ENCODE measurements around the gene MMP23B. TPM values are rescaled to one million over a fixed set of nuclear protein-coding genes. Genes with fewer than 3 reads are reported as not detected.
"Not testable (repeated sequence)": the region's sequence is repeated elsewhere in the genome, so short reads cannot be mapped to it uniquely, and the experiment has no call there.

Gene MMP23B
- total and polyA plus RNA-seq, 7 donors, result 1.8 to 58.7 (median 3.6) TPM

- TF ChIP-seq CTCF (IDR thresholded peaks at IDR 0.05) (no peak), POLR2AphosphoS5 (IDR thresholded peaks at IDR 0.05) (no peak), POLR2A (IDR thresholded peaks at IDR 0.05) (no peak), EP300 (IDR thresholded peaks at IDR 0.05) (no peak)
- DNase-seq, result no peak
- Histone ChIP-seq H3K27ac (no peak overlapping the region), H3K4me3 (no peak overlapping the region), H3K27me3 (peaks cover 16 to 38% (median 23%) of the 10 kb centered on the region in 3 donors), H3K36me3 (no peaks in the 10 kb centered on the region), H3K4me1 (peaks cover 0 to 5% (median 1%) of the 10 kb centered on the region in 4 donors), H3K9me3 (no peaks in the 10 kb centered on the region)
- intact Hi-C loops (cut with DNase I), result no loop called here
- 85 to 87% methylated on average over 24 of the region's 24 CpGs for WGBS, 2 donors
These were observed 38.0 kb upstream of the MMP23B start for GRCh38 chr1:1593834-1594601.

- TF ChIP-seq POLR2A (IDR thresholded peaks at IDR 0.05) (no peak), EP300 (IDR thresholded peaks at IDR 0.05) (no peak)
- 33 to 67% methylated on average over 10 of the region's 10 CpGs for WGBS, 2 donors
- Histone ChIP-seq H3K36me3 (no peaks in the 10 kb centered on the region), H3K27ac (no peak overlapping the region), H3K27me3 (peaks cover 21 to 39% (median 29%) of the 10 kb centered on the region in 3 donors), H3K4me1 (peaks cover 0 to 10% (median 7%) of the 10 kb centered on the region in 4 donors), H3K4me3 (no peak overlapping the region), H3K9me3 (no peaks in the 10 kb centered on the region)
- DNase-seq, result no peak
- intact Hi-C loops (cut with DNase I), result no loop called here
These were observed 37.2 kb upstream of the MMP23B start for GRCh38 chr1:1594602-1595260.

- H3K36me3 ChIP-seq; intact Hi-C loops (cut with DNase I); H3K4me3 ChIP-seq; H3K27ac ChIP-seq; DNase-seq; H3K9me3 ChIP-seq: not testable (repeated sequence)
- Histone ChIP-seq H3K4me1 (peaks cover 0 to 13% (median 10%) of the 10 kb centered on the region in 4 donors), H3K27me3 (peaks cover 24 to 37% (median 31%) of the 10 kb centered on the region in 3 donors)
- 73 to 91% methylated on average over 2 of the region's 2 CpGs for WGBS, 2 donors
These were observed 36.6 kb upstream of the MMP23B start for GRCh38 chr1:1595341-1595740.

- Histone ChIP-seq H3K4me3 (no peak overlapping the region), H3K27me3 (peaks cover 31 to 50% (median 45%) of the 10 kb centered on the region in 3 donors), H3K27ac (no peak overlapping the region), H3K4me1 (peaks cover 0 to 19% (median 14%) of the 10 kb centered on the region in 4 donors), H3K9me3 (no peaks in the 10 kb centered on the region), H3K36me3 (no peaks in the 10 kb centered on the region)
- intact Hi-C loops (cut with DNase I), result no loop called here
- WGBS, 2 donors, result 32 to 43% methylated on average over 12 of the region's 12 CpGs
- TF ChIP-seq EP300 (IDR thresholded peaks at IDR 0.05) (no peak), POLR2AphosphoS5 (IDR thresholded peaks at IDR 0.05) (no peak)
- DNase-seq, result no peak
These were observed 35.3 kb upstream of the MMP23B start for GRCh38 chr1:1596493-1597274.

GRCh38 chr1:1597275-1597930 lies 34.6 kb upstream of the MMP23B start:
- no peaks in the 10 kb centered on the region for H3K36me3 ChIP-seq
- intact Hi-C loops (cut with DNase I), result no loop called here
- H3K9me3 ChIP-seq, result no peaks in the 10 kb centered on the region
- peaks cover 0 to 19% (median 14%) of the 10 kb centered on the region in 4 donors for H3K4me1 ChIP-seq
- H3K4me3 ChIP-seq, result no peak overlapping the region
- no peak for DNase-seq
- H3K27me3 ChIP-seq, result peaks cover 31 to 57% (median 49%) of the 10 kb centered on the region in 3 donors
- no peak overlapping the region for H3K27ac ChIP-seq
- TF ChIP-seq POLR2A (IDR thresholded peaks at IDR 0.05), result no peak
- TF ChIP-seq CTCF (IDR thresholded peaks at IDR 0.05), result no peak
- no peak for TF ChIP-seq POLR2AphosphoS5 (IDR thresholded peaks at IDR 0.05)
- no peak for TF ChIP-seq EP300 (IDR thresholded peaks at IDR 0.05)
- whole genome bisulfite sequencing, 2 donors, result 12 to 22% methylated on average over 15 of the region's 16 CpGs

Data from sigmoid colon (tissue), 7 donors.